Karpas-422 (cell line): Measurements from ENCODE around the gene UBXN1. TPM values are rescaled to one million over a fixed set of nuclear protein-coding genes. Genes with fewer than 3 reads are reported as not detected.
"Not testable (repeated sequence)": the region's sequence is repeated elsewhere in the genome, so short reads cannot be mapped to it uniquely, and the experiment has no call there.

Source experiments
- DNase-seq: peaks from one replicate; pipeline ENCODE4 v3.0.0-alpha.2; 2015
- H2AFZ ChIP-seq: fragments of 200-600 bp; sonication (generic); 2 replicates; pipeline ENCODE4 v1.6.1; 2014; ENCODE audit warnings: antibody characterized with exemption, low read length, mixed read lengths
- H3K27ac ChIP-seq: fragments of 200-600 bp; sonication (generic); 2 replicates; pipeline ENCODE4 v1.5.1; 2014; ENCODE audit warnings: mild to moderate bottlenecking, low read length, moderate library complexity
- H3K27me3 ChIP-seq: fragments of 200-600 bp; sonication (generic); 2 replicates; pipeline ENCODE4 v1.6.1; 2014; ENCODE audit warnings: low read length, mixed read lengths
- H3K36me3 ChIP-seq: fragments of 200-600 bp; sonication (generic); 2 replicates; pipeline ENCODE4 v1.6.1; 2014; ENCODE audit warnings: low read length, mixed read lengths; ENCODE audit not compliant: insufficient read depth
- H3K4me1 ChIP-seq: fragments of 200-600 bp; sonication (generic); 2 replicates; pipeline ENCODE4 v1.6.1; 2014; ENCODE audit warnings: mild to moderate bottlenecking, low read length, mixed read lengths
- H3K4me2 ChIP-seq: fragments of 200-600 bp; sonication (generic); 2 replicates; pipeline ENCODE4 v1.6.1; 2014; ENCODE audit warnings: low read length, low read depth, mild to moderate bottlenecking; ENCODE audit not compliant: poor library complexity, severe bottlenecking
- H3K4me3 ChIP-seq: fragments of 200-600 bp; sonication (generic); 2 replicates; pipeline ENCODE4 v1.5.1; 2014; ENCODE audit warnings: mild to moderate bottlenecking, antibody characterized with exemption, low read length, mixed read lengths
- H3K79me2 ChIP-seq: fragments of 200-600 bp; sonication (generic); 2 replicates; pipeline ENCODE4 v1.6.1; 2014; ENCODE audit warnings: mild to moderate bottlenecking, low read length, mixed read lengths
- H3K9ac ChIP-seq: fragments of 200-600 bp; sonication (generic); 2 replicates; pipeline ENCODE4 v1.6.0; 2014; ENCODE audit warnings: low read length
- H3K9me2 ChIP-seq: fragments of 200-600 bp; sonication (generic), shearing (Covaris generic); replicated peaks from 2 replicates; pipeline ENCODE4 v1.6.0; 2014; ENCODE audit warnings: mild to moderate bottlenecking, low read length, moderate library complexity; ENCODE audit not compliant: insufficient read depth
- H3K9me3 ChIP-seq: fragments of 300-700, 200-600 bp; sonication (generic); 2 replicates; pipeline ENCODE4 v1.6.1; 2014; ENCODE audit warnings: low read length, mixed read lengths
- H4K20me1 ChIP-seq: fragments of 200-600 bp; sonication (generic); 2 replicates; pipeline ENCODE4 v1.6.1; 2014; ENCODE audit warnings: mild to moderate bottlenecking, antibody characterized with exemption, low read length, low read depth; ENCODE audit not compliant: insufficient read depth
- total RNA-seq: library from RNA; depleted of rRNA; stranded (reverse); fragments of >200 nt; shearing (Covaris generic); gene quantifications from 2 replicates; pipeline ENCODE4 v1.2.3, GENCODE V29; 2014; ENCODE audit warnings: low replicate concordance

Gene UBXN1
- total RNA-seq, 1 experiment from 2014 or later, result 160 TPM

- Histone ChIP-seq H3K9ac (peak overlapping the region; percentile 100), H3K4me1 (peaks cover 40% of the 10 kb centered on the region), H4K20me1 (no peaks in the 10 kb centered on the region; the same call in 1 of the 2 replicates), H3K27me3 (no peaks in the 10 kb centered on the region), H3K79me2 (peaks cover 58% of the 10 kb centered on the region), H3K4me3 (peak overlapping the region; percentile 100), H2AFZ (no peak overlapping the region), H3K36me3 (peaks cover 17% of the 10 kb centered on the region), H3K27ac (peak overlapping the region; percentile 88), H3K9me3 (no peaks in the 10 kb centered on the region), H3K9me2 (no peaks in the 10 kb centered on the region), H3K4me2 (peak overlapping the region; percentile 76)
- peak; percentile 81 for DNase-seq
Observed at GRCh38 chr11:62665599-62666258, 13.1 kb downstream of the UBXN1 start.

- no peaks in the 10 kb centered on the region for H3K9me2 ChIP-seq
- H3K4me2 ChIP-seq, result peak within 1 kb of the TSS; percentile 76
- peak within 1 kb of the TSS; percentile 84; the same call in 1 of the 2 replicates for H2AFZ ChIP-seq
- no peaks in the 10 kb centered on the region for H3K9me3 ChIP-seq
- H3K27me3 ChIP-seq, result no peaks in the 10 kb centered on the region
- H3K27ac ChIP-seq, result peak within 1 kb of the TSS; percentile 88
- peak within 1 kb of the TSS; percentile 100 for H3K9ac ChIP-seq
- no peaks in the 10 kb centered on the region; the same call in 1 of the 2 replicates for H4K20me1 ChIP-seq
- peak within 1 kb of the TSS; percentile 100 for H3K4me3 ChIP-seq
- peaks cover 17% of the 10 kb centered on the region for H3K36me3 ChIP-seq
- peak; percentile 98 for DNase-seq
- peaks cover 34% of the 10 kb centered on the region for H3K4me1 ChIP-seq
- peaks cover 53% of the 10 kb centered on the region for H3K79me2 ChIP-seq
Observed at GRCh38 chr11:62665075-62665598, 13.7 kb downstream of the UBXN1 start, which contains the start of the genes C11orf98 and CSKMT. C11orf98 (minus strand) TSS chr11:62665210; CDS start chr11:62665169, 41 bp downstream. CSKMT (plus strand) TSS chr11:62665312; CDS start chr11:62665880, 568 bp downstream.

GRCh38 chr11:62664405-62665074, 14.3 kb downstream of the UBXN1 start:
- H3K9ac ChIP-seq, result peak overlapping the region; percentile 100
- peaks cover 47% of the 10 kb centered on the region for H3K79me2 ChIP-seq
- no peaks in the 10 kb centered on the region for H3K27me3 ChIP-seq
- H3K4me2 ChIP-seq, result peak overlapping the region; percentile 76
- H3K4me1 ChIP-seq, result peaks cover 30% of the 10 kb centered on the region
- H3K27ac ChIP-seq, result peak overlapping the region; percentile 88
- no peaks in the 10 kb centered on the region; the same call in 1 of the 2 replicates for H4K20me1 ChIP-seq
- no peaks in the 10 kb centered on the region for H3K9me2 ChIP-seq
- peak overlapping the region; percentile 84; the same call in 1 of the 2 replicates for H2AFZ ChIP-seq
- H3K36me3 ChIP-seq, result peaks cover 17% of the 10 kb centered on the region
- H3K9me3 ChIP-seq, result no peaks in the 10 kb centered on the region
- peak; percentile 89 for DNase-seq
- H3K4me3 ChIP-seq, result peak overlapping the region; percentile 100

- peaks cover 8% of the 10 kb centered on the region for H3K4me1 ChIP-seq
- no peaks in the 10 kb centered on the region for H4K20me1 ChIP-seq
- H3K4me3 ChIP-seq, result no peak overlapping the region
- H3K9me3 ChIP-seq, result no peaks in the 10 kb centered on the region
- H3K27ac ChIP-seq, result no peak overlapping the region
- DNase-seq, result no peak
- no peak overlapping the region for H3K4me2 ChIP-seq
- H2AFZ ChIP-seq, result peak overlapping the region; percentile 44; the same call in 1 of the 2 replicates
- no peaks in the 10 kb centered on the region for H3K9me2 ChIP-seq
- H3K27me3 ChIP-seq, result no peaks in the 10 kb centered on the region
- no peak overlapping the region for H3K9ac ChIP-seq
- H3K79me2 ChIP-seq, result peaks cover 12% of the 10 kb centered on the region
- H3K36me3 ChIP-seq, result no peaks in the 10 kb centered on the region; the same call in 1 of the 2 replicates
Observed at GRCh38 chr11:62656796-62657429, 22.0 kb downstream of the UBXN1 start.

GRCh38 chr11:62654297-62654696, 24.6 kb downstream of the UBXN1 start:
- H3K27ac ChIP-seq, result no peak overlapping the region
- H2AFZ ChIP-seq, result 0 out of 2 replicates have a peak overlapping the region, but pooled peaks have one; percentile 20
- no peak overlapping the region for H3K4me3 ChIP-seq
- DNase-seq, result no peak
- H3K9me3 ChIP-seq, result no peaks in the 10 kb centered on the region
- H3K9ac ChIP-seq, result no peak overlapping the region
- no peaks in the 10 kb centered on the region for H3K9me2 ChIP-seq
- no peaks in the 10 kb centered on the region for H3K27me3 ChIP-seq
- 0 out of 2 replicates have a peak, but pooled peaks cover 3% of the 10 kb centered on the region for H3K36me3 ChIP-seq
- peak overlapping the region; percentile 78 for H3K4me2 ChIP-seq
- H3K4me1 ChIP-seq, result peaks cover 15% of the 10 kb centered on the region
- no peaks in the 10 kb centered on the region for H4K20me1 ChIP-seq
- peaks cover 26% of the 10 kb centered on the region for H3K79me2 ChIP-seq

GRCh38 chr11:62652161-62653006, 26.5 kb downstream of the UBXN1 start:
- Histone ChIP-seq H3K4me2 (peak overlapping the region; percentile 78), H4K20me1 (no peaks in the 10 kb centered on the region), H3K27ac (no peak overlapping the region), H3K9ac (peak overlapping the region; percentile 82), H3K9me2 (no peaks in the 10 kb centered on the region), H3K9me3 (no peaks in the 10 kb centered on the region), H3K27me3 (no peaks in the 10 kb centered on the region), H3K4me1 (peaks cover 15% of the 10 kb centered on the region), H3K79me2 (peaks cover 26% of the 10 kb centered on the region), H3K36me3 (0 out of 2 replicates have a peak, but pooled peaks cover 3% of the 10 kb centered on the region), H3K4me3 (peak overlapping the region; percentile 79), H2AFZ (no peak overlapping the region)
- DNase-seq, result no peak

GRCh38 chr11:62650283-62650682, 28.6 kb downstream of the UBXN1 start:
- H3K9me3 ChIP-seq, H3K27ac ChIP-seq, H3K4me3 ChIP-seq, H2AFZ ChIP-seq, H3K4me2 ChIP-seq, H3K36me3 ChIP-seq, H3K9ac ChIP-seq, H4K20me1 ChIP-seq, H3K9me2 ChIP-seq, H3K27me3 ChIP-seq, DNase-seq: not testable (repeated sequence)
- Histone ChIP-seq H3K4me1 (peaks cover 24% of the 10 kb centered on the region), H3K79me2 (peaks cover 37% of the 10 kb centered on the region)
